ENCODE data around the gene COL8A1. TPM values are rescaled to one million over a fixed set of nuclear protein-coding genes. Genes with fewer than 3 reads are reported as not detected.

Gene COL8A1
- total and polyA plus RNA-seq, 9 of the 15 experiments (the other 6 are each of a cell fraction or from before 2014, with no cell fraction given) = 0.07 TPM; not detected in 8

DNA sequence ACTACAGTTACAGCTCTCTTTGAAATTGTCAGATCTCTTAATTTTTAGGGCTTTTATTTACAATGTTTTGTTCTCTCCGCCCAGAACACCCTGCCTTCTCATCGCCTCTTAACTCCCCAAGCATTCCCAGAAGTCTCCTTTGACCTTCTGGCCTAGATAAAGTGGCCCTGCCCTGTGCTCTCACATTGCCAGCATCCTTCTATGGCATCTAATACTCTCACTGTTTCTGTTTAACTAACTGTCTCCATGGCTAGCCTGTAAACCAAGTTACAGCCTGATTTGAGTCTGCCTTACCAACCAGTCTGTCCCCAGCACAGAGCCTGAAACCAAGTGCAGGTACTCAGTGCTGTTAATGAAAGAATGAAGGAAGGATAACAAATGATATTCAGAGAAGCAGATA, 19.9 kb downstream of the COL8A1 start:
- no peaks in the 10 kb centered on the region for H3K79me2 ChIP-seq (ENCODE audit: control insufficient read depth, insufficient read depth, low read length)
- TF ChIP-seq ESRRB (CRISPR knock-in tag; IDR thresholded peaks at IDR 0.05; ENCODE audit: borderline replicate concordance) = no peak
- TF ChIP-seq ZNF3 (CRISPR knock-in tag; IDR thresholded peaks at IDR 0.05) = no peak
- no peak for TF ChIP-seq NFE2L1 (tag; IDR thresholded peaks at IDR 0.05; ENCODE audit: borderline replicate concordance, low read depth)
- no peak for TF ChIP-seq ZNF280B (CRISPR knock-in tag; IDR thresholded peaks at IDR 0.05)
- TF ChIP-seq PRMT5 (CRISPR knock-in tag; IDR thresholded peaks at IDR 0.05) = no peak
- no peak for TF ChIP-seq SP1 (CRISPR knock-in tag; IDR thresholded peaks at IDR 0.05)
- TF ChIP-seq BACH1 (tag; IDR thresholded peaks at IDR 0.05) = no peak
- TF ChIP-seq ZNF766 (CRISPR knock-in tag; conservative IDR thresholded peaks at IDR 0.05) = no peak
- TF ChIP-seq TAF7 (tag; IDR thresholded peaks at IDR 0.05) = no peak
- TF ChIP-seq FOXO4 (CRISPR knock-in tag; IDR thresholded peaks at IDR 0.05) = no peak
- no peak for TF ChIP-seq AFF4 (CRISPR knock-in tag; IDR thresholded peaks at IDR 0.05)

More for the DNA sequence above, 19.9 kb downstream of the COL8A1 start:
- no peak for ATAC-seq
- POLR2A ChIA-PET = no interaction called here
- no peaks in the 10 kb centered on the region for H3K9me1 ChIP-seq (ENCODE audit: control insufficient read depth, insufficient read depth, low read length)
- no TSS peak for BruUV-seq (replicated peaks)
- H3K27me3 ChIP-seq (ENCODE audit: control insufficient read depth in 2 of 2, insufficient read depth in 2 of 2, low read length in 2 of 2) = no peaks in the 10 kb centered on the region
- H3K9me3 ChIP-seq (replicated peaks; ENCODE audit: control insufficient read depth, insufficient read depth, low read depth, low read length) = no peaks in the 10 kb centered on the region
- DNase-seq (ENCODE audit: extremely low read depth in 1 of 4, low spot score in 3 of 4) = no peak
- 0% methylated on average over 2 of the region's 2 CpGs for WGBS (ENCODE audit: insufficient coverage, low coverage, missing lambda C conversion rate)
- intact Hi-C loops (cut with micrococcal nuclease) (no loop called here), in situ Hi-C loops (cut with MboI) (no loop called here)
- H3K27ac ChIP-seq (ENCODE audit: extremely low read depth, low read depth, low read length) = no peak overlapping the region
- no peak overlapping the region for H3K4me3 ChIP-seq
- H2AFZ ChIP-seq (ENCODE audit: low read depth, low read length) = no peak overlapping the region
- no peak for FAIRE-seq
- CTCF ChIA-PET (ENCODE audit: low intra/inter-chr PET ratio) = no interaction called here
- H4K20me1 ChIP-seq (replicated peaks; ENCODE audit: control insufficient read depth, insufficient read depth, low read length) = no peaks in the 10 kb centered on the region
- H3K4me2 ChIP-seq (ENCODE audit: insufficient read depth, low read length) = no peak overlapping the region
- no peaks in the 10 kb centered on the region for H3K4me1 ChIP-seq (replicated peaks in 1 of 2; ENCODE audit: control insufficient read depth in 2 of 2, insufficient read depth in 2 of 2, low read length in 2 of 2)
- H3K36me3 ChIP-seq (ENCODE audit: control insufficient read depth, insufficient read depth, low read length) = no peaks in the 10 kb centered on the region
- H3K9ac ChIP-seq (ENCODE audit: insufficient read depth in 1 of 2, low read depth in 2 of 2, low read length in 2 of 2) = no peak overlapping the region
